OCI-LY1 (cell line): ENCODE measurements around the gene MAGI1.

Source experiments
- H2AFZ ChIP-seq: fragments of 200-600 bp; sonication (generic), shearing (Covaris generic); 2 replicates; pipeline ENCODE4 v1.6.0; 2014; ENCODE audit warnings: antibody characterized with exemption, mild to moderate bottlenecking, low read length
- H3F3A ChIP-seq: fragments of 200-600 bp; sonication (generic), shearing (Covaris generic); 2 replicates; pipeline ENCODE4 v1.6.0; 2014; ENCODE audit warnings: mild to moderate bottlenecking, antibody characterized with exemption, low read length, moderate library complexity; ENCODE audit not compliant: insufficient read depth
- H3K27ac ChIP-seq: fragments of 200-600 bp; sonication (generic); 2 replicates; pipeline ENCODE4 v1.5.1; 2014; ENCODE audit warnings: low read length, mixed run types, mild to moderate bottlenecking, low read depth; ENCODE audit not compliant: poor library complexity, severe bottlenecking
- H3K27me3 ChIP-seq: fragments of 200-600 bp; sonication (generic); 2 replicates; pipeline ENCODE4 v1.6.0; 2014; ENCODE audit warnings: antibody characterized with exemption, mild to moderate bottlenecking, low read length, moderate library complexity; ENCODE audit not compliant: insufficient read depth
- H3K36me3 ChIP-seq: fragments of 200-600 bp; sonication (generic); 2 replicates; pipeline ENCODE4 v1.6.1; 2014; ENCODE audit warnings: mild to moderate bottlenecking, antibody characterized with exemption, low read length, moderate library complexity, mixed read lengths; ENCODE audit not compliant: insufficient read depth
- H3K4me1 ChIP-seq: fragments of 200-600 bp; sonication (generic); 2 replicates; pipeline ENCODE4 v1.5.1; 2014; ENCODE audit warnings: mild to moderate bottlenecking, low read length, moderate library complexity; ENCODE audit not compliant: insufficient read depth, severe bottlenecking
- H3K4me2 ChIP-seq: fragments of 200-600 bp; sonication (generic), shearing (Covaris generic); 2 replicates; pipeline ENCODE4 v1.6.1; 2014; ENCODE audit warnings: low read length
- H3K4me3 ChIP-seq: fragments of 200-600 bp; sonication (generic); 2 replicates; pipeline ENCODE4 v1.5.1; 2014; ENCODE audit warnings: low read length, low read depth, mild to moderate bottlenecking, mixed read lengths; ENCODE audit not compliant: poor library complexity, severe bottlenecking
- H3K79me2 ChIP-seq: fragments of 200-600 bp; shearing (Covaris generic); 2 replicates; pipeline ENCODE4 v1.6.1; 2016; ENCODE audit warnings: mixed run types, low read length, mixed read lengths; ENCODE audit not compliant: insufficient read depth
- H3K9ac ChIP-seq: fragments of 200-600 bp; sonication (generic), shearing (Covaris generic); 2 replicates; pipeline ENCODE4 v1.6.1; 2014; ENCODE audit warnings: mild to moderate bottlenecking, low read length, mixed read lengths
- H3K9me2 ChIP-seq: fragments of 200-600 bp; sonication (generic), shearing (Covaris generic); 2 replicates; pipeline ENCODE4 v1.6.1; 2014; ENCODE audit warnings: low read depth, mild to moderate bottlenecking, low read length, mixed read lengths
- H3K9me3 ChIP-seq: fragments of 200-600 bp; shearing (Covaris generic); 2 replicates; pipeline ENCODE4 v1.6.1; 2014; ENCODE audit warnings: low read length, mixed read lengths
- H4K20me1 ChIP-seq: fragments of 200-600 bp; sonication (generic), shearing (Covaris generic); 2 replicates; pipeline ENCODE4 v1.6.0; 2016; ENCODE audit warnings: mild to moderate bottlenecking, low read length; ENCODE audit not compliant: insufficient read depth
- EZH2 ChIP-seq: fragments of 200-600 bp; sonication (generic), shearing (Covaris generic); IDR thresholded peaks from 2 replicates; pipeline ENCODE4 v1.8.0; 2017; ENCODE audit warnings: borderline replicate concordance, mixed run types, mild to moderate bottlenecking, antibody characterized with exemption, low read length, moderate library complexity, mixed read lengths
- TF ChIP-seq, protein P1 (sequence below): fragments of 200-600 bp; sonication (generic), shearing (Covaris generic); IDR thresholded peaks from 2 replicates; pipeline ENCODE4 v1.5.1; 2017; ENCODE audit warnings: mild to moderate bottlenecking, antibody characterized with exemption, low read length, moderate library complexity, mixed read lengths

MAGI1 gene

DNA sequence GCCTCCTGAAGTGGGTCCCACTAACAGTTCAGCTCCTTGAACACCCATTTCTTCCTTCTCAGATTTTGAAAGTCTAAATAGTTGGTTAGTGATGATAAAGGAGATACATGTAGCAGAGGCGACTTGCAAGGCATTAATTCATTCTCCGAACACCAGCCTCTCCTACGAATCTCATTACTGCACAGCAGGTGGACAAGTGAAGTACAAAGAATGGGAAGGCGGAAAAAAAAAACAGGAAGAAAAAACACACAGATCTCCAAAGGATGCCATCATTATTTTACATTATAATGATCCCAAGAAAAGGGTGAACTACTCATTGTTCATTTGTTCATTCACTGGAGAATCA, 276.5 kb downstream of the MAGI1 start:
- H3K79me2 ChIP-seq: no peaks in the 10 kb centered on the region
- H3K27me3 ChIP-seq: no peaks in the 10 kb centered on the region
- no peaks in the 10 kb centered on the region for H3F3A ChIP-seq
- no peaks in the 10 kb centered on the region for H4K20me1 ChIP-seq
- H2AFZ ChIP-seq: no peak overlapping the region
- H3K4me3 ChIP-seq: no peak overlapping the region
- no peaks in the 10 kb centered on the region for H3K9me2 ChIP-seq
- no peaks in the 10 kb centered on the region for H3K36me3 ChIP-seq
- no peak for TF ChIP-seq EZH2
- TF ChIP-seq, protein P1, sequence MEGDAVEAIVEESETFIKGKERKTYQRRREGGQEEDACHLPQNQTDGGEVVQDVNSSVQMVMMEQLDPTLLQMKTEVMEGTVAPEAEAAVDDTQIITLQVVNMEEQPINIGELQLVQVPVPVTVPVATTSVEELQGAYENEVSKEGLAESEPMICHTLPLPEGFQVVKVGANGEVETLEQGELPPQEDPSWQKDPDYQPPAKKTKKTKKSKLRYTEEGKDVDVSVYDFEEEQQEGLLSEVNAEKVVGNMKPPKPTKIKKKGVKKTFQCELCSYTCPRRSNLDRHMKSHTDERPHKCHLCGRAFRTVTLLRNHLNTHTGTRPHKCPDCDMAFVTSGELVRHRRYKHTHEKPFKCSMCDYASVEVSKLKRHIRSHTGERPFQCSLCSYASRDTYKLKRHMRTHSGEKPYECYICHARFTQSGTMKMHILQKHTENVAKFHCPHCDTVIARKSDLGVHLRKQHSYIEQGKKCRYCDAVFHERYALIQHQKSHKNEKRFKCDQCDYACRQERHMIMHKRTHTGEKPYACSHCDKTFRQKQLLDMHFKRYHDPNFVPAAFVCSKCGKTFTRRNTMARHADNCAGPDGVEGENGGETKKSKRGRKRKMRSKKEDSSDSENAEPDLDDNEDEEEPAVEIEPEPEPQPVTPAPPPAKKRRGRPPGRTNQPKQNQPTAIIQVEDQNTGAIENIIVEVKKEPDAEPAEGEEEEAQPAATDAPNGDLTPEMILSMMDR: no peak
- no peaks in the 10 kb centered on the region for H3K4me1 ChIP-seq
- H3K9me3 ChIP-seq: no peaks in the 10 kb centered on the region
- H3K4me2 ChIP-seq: no peak overlapping the region
- H3K27ac ChIP-seq: no peak overlapping the region
- H3K9ac ChIP-seq: no peak overlapping the region

DNA sequence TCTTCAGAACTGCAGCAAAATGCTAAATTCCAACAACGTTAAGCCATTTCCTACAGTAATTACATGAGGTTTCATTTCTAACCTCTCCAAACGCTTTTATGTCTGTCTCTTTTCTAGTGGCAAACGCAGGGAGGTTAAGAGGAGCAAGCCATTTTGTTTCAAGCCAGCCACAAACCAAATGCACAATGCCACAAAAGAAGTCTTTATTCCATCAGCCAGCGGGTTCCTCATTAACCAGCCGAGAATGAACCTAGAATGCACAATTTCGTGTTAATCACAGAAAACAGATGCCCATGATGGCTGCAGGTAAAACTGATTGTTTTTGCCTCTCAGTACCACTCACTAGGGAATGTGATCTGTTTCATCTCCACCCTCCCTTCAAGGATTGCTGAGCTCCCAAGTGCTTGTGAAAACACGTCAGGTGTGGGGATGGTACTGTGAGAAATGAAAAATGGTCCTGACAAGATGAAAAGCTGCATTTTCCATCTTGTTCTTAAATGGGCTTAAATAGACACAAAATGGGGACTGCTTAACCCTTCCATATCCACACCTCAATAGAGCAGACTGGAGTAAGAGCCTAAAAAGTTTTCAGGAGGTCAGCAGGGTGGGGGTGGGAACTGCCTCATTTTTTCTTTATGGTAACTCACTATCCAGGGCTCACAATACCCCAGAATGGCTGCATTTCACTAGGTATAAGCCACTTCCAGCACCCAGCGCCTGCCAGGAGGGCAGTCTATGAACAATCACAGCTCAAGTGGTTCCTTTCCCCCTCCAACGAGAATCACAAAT, 277.1 kb downstream of the MAGI1 start:
- Histone ChIP-seq H3K36me3 (no peaks in the 10 kb centered on the region), H4K20me1 (no peaks in the 10 kb centered on the region), H3K9ac (no peak overlapping the region), H3F3A (no peaks in the 10 kb centered on the region), H3K4me3 (no peak overlapping the region), H3K9me3 (no peaks in the 10 kb centered on the region), H3K27me3 (no peaks in the 10 kb centered on the region), H3K4me1 (no peaks in the 10 kb centered on the region), H3K9me2 (no peaks in the 10 kb centered on the region), H3K4me2 (no peak overlapping the region), H2AFZ (no peak overlapping the region), H3K79me2 (no peaks in the 10 kb centered on the region), H3K27ac (no peak overlapping the region)
- TF ChIP-seq EZH2: no peak
- TF ChIP-seq, protein P1: no peak

- no peaks in the 10 kb centered on the region for H3F3A ChIP-seq
- H3K36me3 ChIP-seq: no peaks in the 10 kb centered on the region
- H3K4me3 ChIP-seq: no peak overlapping the region
- H2AFZ ChIP-seq: no peak overlapping the region
- no peaks in the 10 kb centered on the region for H3K9me3 ChIP-seq
- no peak overlapping the region for H3K4me2 ChIP-seq
- H3K9me2 ChIP-seq: no peaks in the 10 kb centered on the region
- H3K9ac ChIP-seq: no peak overlapping the region
- no peaks in the 10 kb centered on the region for H4K20me1 ChIP-seq
- TF ChIP-seq, protein P1: no peak
- TF ChIP-seq EZH2: no peak
- H3K79me2 ChIP-seq: no peaks in the 10 kb centered on the region
- H3K27ac ChIP-seq: no peak overlapping the region
- H3K4me1 ChIP-seq: no peaks in the 10 kb centered on the region
- no peaks in the 10 kb centered on the region for H3K27me3 ChIP-seq
Measured at GRCh38 chr3:65758876-65759598, 279.7 kb downstream of the MAGI1 start.
